GM19328 (cell line): ENCODE data around the gene ITGB3.
"Not testable (repeated sequence)": the region's sequence is repeated elsewhere in the genome, so short reads cannot be mapped to it uniquely, and the experiment has no call there.

ENCODE experiments used
- ATAC-seq: cut with Tn5 transposase; IDR thresholded peaks from one replicate; pipeline ENCODE4 v1.9.1; 2021; ENCODE audit warnings: mild to moderate bottlenecking, moderate library complexity; ENCODE audit not compliant: unreplicated experiment

Gene ITGB3

DNA sequence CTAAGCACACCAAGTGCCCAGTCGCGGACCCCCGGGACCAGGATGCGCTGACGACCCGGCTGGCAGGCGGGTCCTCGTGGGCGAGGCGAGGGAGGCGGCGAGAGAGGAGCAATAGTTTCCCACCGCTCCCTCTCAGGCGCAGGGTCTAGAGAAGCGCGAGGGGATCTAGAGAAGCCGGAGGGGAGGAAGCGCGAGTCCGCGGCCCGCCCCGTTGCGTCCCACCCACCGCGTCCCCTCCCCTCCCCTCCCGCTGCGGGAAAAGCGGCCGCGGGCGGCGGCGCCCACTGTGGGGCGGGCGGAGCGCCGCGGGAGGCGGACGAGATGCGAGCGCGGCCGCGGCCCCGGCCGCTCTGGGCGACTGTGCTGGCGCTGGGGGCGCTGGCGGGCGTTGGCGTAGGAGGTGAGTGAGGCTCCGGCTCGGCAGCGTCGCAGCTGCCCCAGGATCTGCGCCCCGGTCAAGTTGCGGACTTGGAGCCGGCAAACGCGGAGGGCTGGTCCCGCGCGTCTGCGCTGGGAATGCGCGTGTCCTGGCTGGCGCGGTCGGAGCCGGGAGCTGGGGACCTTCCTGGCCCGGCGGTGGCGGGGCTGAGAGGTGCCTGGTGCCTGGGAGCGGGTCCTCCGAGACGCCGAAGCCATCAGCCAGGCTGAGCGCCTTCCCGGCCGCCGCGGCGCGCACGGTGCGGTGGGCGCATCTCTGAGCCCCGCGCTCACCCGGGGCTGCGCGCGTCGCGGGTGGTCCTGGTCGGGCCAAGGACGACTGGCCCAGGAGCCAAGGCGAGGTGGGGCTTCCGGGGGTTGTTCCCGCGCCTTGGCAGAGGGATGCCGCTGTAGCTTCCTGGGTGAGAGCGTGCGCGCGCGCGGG lies at the start of gene ITGB3:
TSS of gene ITGB3 (plus strand) at position 287 of the 862 bp plus-strand sequence. CDS start at position 322, 35 bp downstream.
- ATAC-seq: peak; percentile 47

GRCh38 chr17:47203984-47204721 lies 49.5 kb upstream of the ITGB3 start:
- no peak for ATAC-seq

GRCh38 chr17:47204722-47205418 lies 48.8 kb upstream of the ITGB3 start:
- ATAC-seq: no peak

- no peak for ATAC-seq
Measured at GRCh38 chr17:47205419-47205963, 48.1 kb upstream of the ITGB3 start.

- no peak for ATAC-seq
Measured at GRCh38 chr17:47207143-47208067, 46.2 kb upstream of the ITGB3 start.

GRCh38 chr17:47208744-47209488 lies 44.7 kb upstream of the ITGB3 start, which contains the start of gene MYL4:
TSS of gene MYL4 (plus strand) at chr17:47209348. CDS start at chr17:47209423, 75 bp downstream.
- no peak for ATAC-seq

DNA sequence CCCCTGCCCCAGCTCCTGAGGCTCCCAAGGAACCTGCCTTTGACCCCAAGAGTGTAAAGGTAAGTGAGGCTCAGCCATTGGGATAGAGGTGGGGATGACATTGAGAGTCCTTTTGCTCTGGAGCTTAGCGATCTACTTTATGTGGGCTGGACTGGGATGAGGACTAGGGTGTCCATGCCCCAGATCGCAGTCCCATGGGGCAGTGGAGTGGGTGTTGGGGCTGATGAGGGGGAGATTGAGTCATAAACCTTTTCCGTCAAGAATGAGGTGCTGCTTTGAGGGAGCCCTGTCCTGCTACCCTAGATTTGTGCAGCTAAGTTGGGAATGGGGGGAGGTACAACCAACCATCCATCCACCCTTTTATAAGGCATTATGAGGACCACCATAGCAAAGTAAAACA lies 44.1 kb upstream of the ITGB3 start:
- no peak for ATAC-seq

- ATAC-seq: no peak
Measured at GRCh38 chr17:47210105-47210504, 43.5 kb upstream of the ITGB3 start.

DNA sequence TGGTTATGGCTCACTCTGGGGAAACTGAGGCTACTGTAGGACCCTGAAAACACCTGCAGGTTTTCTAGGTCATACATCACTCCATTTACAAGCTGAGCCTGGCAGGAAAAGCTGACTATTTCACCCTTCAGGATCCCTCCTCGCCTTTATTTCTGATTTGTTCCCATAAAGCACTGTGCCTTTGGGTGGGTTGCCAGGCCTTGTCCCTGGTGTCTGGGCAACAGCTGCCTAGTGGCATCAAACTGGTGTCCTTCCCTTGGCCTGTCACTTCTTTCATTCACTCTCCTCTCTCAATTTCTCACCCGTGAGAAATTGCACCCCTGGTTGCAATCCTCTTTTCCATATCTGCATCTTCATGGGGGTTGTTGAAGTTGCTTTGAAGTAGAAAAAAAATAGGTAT lies 42.8 kb upstream of the ITGB3 start:
- no peak for ATAC-seq

- no peak for ATAC-seq
Measured at GRCh38 chr17:47212458-47212857, 41.2 kb upstream of the ITGB3 start.

DNA sequence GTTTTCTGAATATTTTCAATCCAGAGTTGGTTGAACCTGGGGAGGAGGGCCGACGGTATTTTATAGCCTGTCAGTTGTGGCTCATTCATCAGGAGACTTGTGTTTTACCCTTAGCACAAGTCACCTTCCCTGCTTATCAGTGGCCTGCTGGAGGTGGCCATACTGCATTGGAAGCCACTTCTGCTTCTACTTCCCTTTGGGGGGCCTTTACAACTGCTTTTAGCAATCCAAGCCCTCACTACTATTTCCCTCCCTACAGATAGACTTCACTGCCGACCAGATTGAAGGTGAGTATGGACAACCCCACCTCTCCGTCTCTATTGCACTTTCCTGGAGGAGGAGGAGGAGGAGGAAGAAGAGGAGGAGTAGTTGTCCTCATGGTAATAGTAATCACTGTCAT lies 40.1 kb upstream of the ITGB3 start:
- no peak for ATAC-seq

DNA sequence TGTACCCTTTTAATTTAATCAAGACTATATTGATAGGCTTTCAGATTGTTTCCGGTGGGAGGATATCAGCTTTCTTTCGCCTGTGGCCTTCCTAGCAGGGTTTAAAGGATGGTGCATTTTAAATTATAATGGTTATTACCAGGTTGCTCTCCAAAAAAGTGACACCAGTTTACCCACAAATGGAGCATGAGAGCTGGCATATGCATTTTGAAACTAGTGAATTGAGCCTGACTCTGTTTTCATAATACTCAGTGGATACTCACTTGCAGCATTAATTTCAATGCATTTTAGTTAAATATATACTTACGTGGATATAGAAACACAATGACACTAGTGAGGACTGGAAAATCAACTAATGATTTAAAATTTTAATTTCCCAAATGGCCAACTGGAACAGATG lies 38.7 kb upstream of the ITGB3 start:
- ATAC-seq: no peak

DNA sequence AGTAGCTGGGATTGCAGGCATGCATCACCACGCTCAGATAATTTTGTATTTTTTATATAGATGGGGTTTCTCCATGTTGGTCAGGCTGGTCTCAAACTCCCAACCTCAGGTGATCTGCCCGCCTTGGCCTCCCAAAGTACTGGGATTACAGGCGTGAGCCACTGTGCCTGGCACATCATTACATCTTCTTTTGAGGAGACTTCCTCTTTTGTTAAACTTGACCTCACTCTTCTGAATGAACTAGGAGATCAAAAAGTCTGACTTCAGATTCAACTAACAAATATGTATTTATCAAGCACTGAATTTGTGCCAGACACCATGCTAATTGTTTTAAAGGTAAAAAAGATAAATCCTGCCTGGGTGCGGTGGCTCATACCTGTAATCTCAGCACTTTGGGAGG lies 36.8 kb upstream of the ITGB3 start:
- ATAC-seq: not testable (repeated sequence)

GRCh38 chr17:47217279-47217678 lies 36.3 kb upstream of the ITGB3 start:
- ATAC-seq: not testable (repeated sequence)

DNA sequence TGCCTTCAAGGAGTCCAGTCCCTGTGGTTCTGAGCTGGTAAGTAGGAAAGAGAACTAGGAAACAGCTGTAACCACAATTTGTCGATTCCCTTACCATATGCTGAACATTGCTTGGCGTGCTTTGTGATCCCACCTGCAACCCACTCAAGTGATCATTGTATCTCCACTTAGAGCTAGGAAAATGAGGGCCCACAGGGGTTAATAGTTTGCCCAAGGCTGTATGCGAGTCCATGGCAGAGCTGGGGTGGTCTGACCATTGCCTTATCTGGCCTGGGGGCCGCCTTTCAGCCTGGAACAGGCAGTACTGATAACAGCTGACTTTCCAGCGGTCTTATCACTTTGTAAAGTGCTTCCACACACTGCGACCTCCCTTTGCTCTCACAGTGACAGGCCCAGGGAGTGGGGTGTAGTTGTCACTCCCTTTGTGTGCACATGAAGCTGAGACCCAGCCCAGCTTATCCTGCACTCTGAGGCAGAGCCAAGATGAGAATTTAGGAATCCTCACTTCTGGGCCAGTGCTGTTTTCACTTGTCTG lies 34.7 kb upstream of the ITGB3 start:
- no peak for ATAC-seq

GRCh38 chr17:47219621-47220475 lies 33.8 kb upstream of the ITGB3 start:
- no peak for ATAC-seq

- ATAC-seq: no peak
Measured at GRCh38 chr17:47220531-47220999, 33.1 kb upstream of the ITGB3 start.

DNA sequence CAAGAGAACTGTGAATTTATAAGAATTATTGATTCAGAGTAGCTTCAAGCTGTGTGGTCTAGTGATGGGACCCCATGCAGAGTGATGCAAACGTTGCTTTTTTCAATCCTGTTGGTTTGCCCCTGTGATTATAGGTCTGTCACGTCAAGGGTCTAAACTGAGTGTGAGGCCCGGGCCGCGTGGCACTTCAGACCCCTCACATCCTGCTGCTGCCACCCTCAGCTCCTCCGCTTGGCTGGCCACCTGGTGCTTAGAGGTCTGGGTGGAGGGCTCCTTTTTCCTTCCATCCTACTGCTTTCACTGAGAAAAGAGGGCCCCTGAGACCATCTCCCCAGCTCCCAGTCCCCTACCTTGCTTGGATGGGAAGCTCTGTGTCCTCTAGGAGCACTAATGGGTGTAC lies 32.5 kb upstream of the ITGB3 start:
- ATAC-seq: no peak
